ENCODE results near the gene CCDC30. TPM values are rescaled to one million over a fixed set of nuclear protein-coding genes. Genes with fewer than 3 reads are reported as not detected.
A peak's percentile ranks its signal among the peaks of the same experiment; 100 is the strongest.

The CCDC30 gene
- total and polyA plus RNA-seq, 10 of the 15 experiments (the other 5 are each of a cell fraction or from before 2014, with no cell fraction given) = 0.46 to 1.8 (median 1.0) TPM

DNA sequence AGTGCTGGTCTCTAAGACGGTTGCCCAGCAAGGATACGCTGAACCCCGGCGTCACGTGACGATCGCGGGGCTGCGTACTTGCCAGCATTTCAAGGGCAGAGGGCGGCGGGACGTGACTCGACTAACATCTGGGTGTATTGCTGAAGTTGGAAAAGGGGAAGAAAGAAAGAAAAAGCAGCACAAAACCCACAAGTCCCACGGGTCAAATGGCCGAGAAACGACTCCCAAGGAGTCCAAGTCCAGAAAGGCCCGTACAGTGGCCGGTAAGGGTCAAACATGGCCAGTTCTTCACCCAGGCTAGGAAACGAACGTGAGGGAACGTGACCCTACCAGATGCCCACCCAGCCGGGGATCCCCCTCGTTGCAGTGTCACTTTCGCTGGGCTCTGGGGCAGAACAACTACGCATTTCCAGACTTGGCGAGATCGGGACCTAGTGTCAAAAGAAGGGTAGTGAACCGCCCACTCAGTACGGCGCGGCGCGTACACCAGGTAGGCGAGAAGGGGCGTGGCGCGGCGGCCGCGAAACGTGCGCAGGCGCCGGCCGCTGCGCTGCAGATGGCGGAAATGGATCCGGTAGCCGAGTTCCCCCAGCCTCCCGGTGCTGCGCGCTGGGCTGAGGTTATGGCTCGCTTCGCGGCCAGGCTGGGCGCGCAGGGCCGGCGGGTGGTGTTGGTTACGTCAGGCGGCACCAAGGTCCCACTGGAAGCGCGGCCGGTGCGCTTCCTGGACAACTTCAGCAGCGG is 6.9 kb upstream of the CCDC30 start, which contains the start of the genes PPCS and ZMYND12:
PPCS (plus strand) TSS at position 534 of the 744 bp plus-strand sequence; CDS start at position 557, 23 bp downstream.
ZMYND12 (minus strand) TSS at position 13 of the 744 bp plus-strand sequence. CDS start 25 bp downstream, outside the sequence.
- H3K27me3 ChIP-seq (replicated peaks in 1 of 2; ENCODE audit: control insufficient read depth in 2 of 2, insufficient read depth in 2 of 2, low read length in 1 of 2) = no peaks in the 10 kb centered on the region
- FAIRE-seq (peak; percentile 93), ATAC-seq (peak; percentile 95), DNase-seq (ENCODE audit: low read depth, low spot score) (peak; percentile 83)
- H3K4me1 ChIP-seq (ENCODE audit: control insufficient read depth, insufficient read depth, low read length) = peaks cover 5% of the 10 kb centered on the region
- in situ Hi-C loops (cut with MboI) = no loop called here
- ChIA-PET CTCF (no interaction called here), SMC1A (ENCODE audit: uncharacterized antibody, unreplicated experiment) (interaction anchor here (1.1 kb wide), 1 partner anchor 10 kb away, joined by 4 read pairs; no protein-coding TSS in a partner anchor), RAD21 (ENCODE audit: unreplicated experiment) (interaction anchor here (1.2 kb wide), 1 partner anchor 13 kb away, joined by 4 read pairs; no protein-coding TSS in a partner anchor), POLR2A (interaction anchor here (1.0 kb wide), 2 partner anchors 311 to 316 kb away, joined by 3 to 4 read pairs; partner anchors contain the start of genes C1orf50 and P3H1)
- H3K9ac ChIP-seq (ENCODE audit: control insufficient read depth, insufficient read depth, low read length) = peak within 1 kb of the TSS; percentile 86
- peaks cover 22% of the 10 kb centered on the region for H3K79me2 ChIP-seq (ENCODE audit: control insufficient read depth, insufficient read depth, low read length)
- intact Hi-C loops (cut with micrococcal nuclease; ENCODE audit: unreplicated experiment) = loop anchor here (5.0 kb wide), 1 partner anchor 114 kb away; no protein-coding TSS in a partner anchor
- peak within 1 kb of the TSS; percentile 82 for H3K27ac ChIP-seq (ENCODE audit: control insufficient read depth, insufficient read depth)
- no peaks in the 10 kb centered on the region for H3K9me3 ChIP-seq (replicated peaks; ENCODE audit: control insufficient read depth, insufficient read depth, low read length)
- TSS peak; percentile 92 for BruUV-seq (replicated peaks)
- H3K36me3 ChIP-seq (ENCODE audit: control insufficient read depth in 2 of 2, insufficient read depth in 2 of 2, low read length in 1 of 2) = peaks cover 0 to 8% of the 10 kb centered on the region in 2 experiments; a peak in 1 of 4 replicates
- H3K4me2 ChIP-seq (ENCODE audit: control insufficient read depth, insufficient read depth) = peak within 1 kb of the TSS; percentile 93
- H2AFZ ChIP-seq (ENCODE audit: control insufficient read depth, low read depth, low read length) = peak within 1 kb of the TSS; percentile 99
- no peaks in the 10 kb centered on the region for H4K20me1 ChIP-seq (ENCODE audit: control insufficient read depth, insufficient read depth)
- peak within 1 kb of the TSS; percentile 92 for H3K4me3 ChIP-seq
- WGBS (ENCODE audit: insufficient coverage, insufficient replicate concordance, low lambda C conversion rate, missing lambda C conversion rate) = under 1% methylated on average over 58 of the region's 66 CpGs
- TF ChIP-seq CHD1 (IDR thresholded peaks at IDR 0.05; ENCODE audit: low read depth, low read length) (0 out of 2 replicates have a peak, but pooled peaks have one; percentile 70), ZNF207 (IDR thresholded peaks at IDR 0.05; ENCODE audit: borderline replicate concordance) (peak; percentile 63; the same call in 1 of the 2 replicates), ZBED1 (IDR thresholded peaks at IDR 0.05; ENCODE audit: borderline replicate concordance) (no peak; the same call in 1 of the 2 replicates), MEF2A (IDR thresholded peaks at IDR 0.05; ENCODE audit: insufficient read depth, low read depth, low read length) (peak; percentile 33; the same call in 1 of the 2 replicates), SREBF1 (IDR thresholded peaks at IDR 0.05; ENCODE audit: low read length) (no peak), ZSCAN29 (IDR thresholded peaks at IDR 0.05) (no peak), PML (IDR thresholded peaks at IDR 0.05; ENCODE audit: low read length) (no peak; the same call in none of the 2 replicates), PKNOX1 (IDR thresholded peaks at IDR 0.05) (peak; percentile 41; the same call in 1 of the 2 replicates), BCL11A (IDR thresholded peaks at IDR 0.05; ENCODE audit: low read depth, low read length) (0 out of 2 replicates have a peak, but pooled peaks have one; percentile 9), SKIL (IDR thresholded peaks at IDR 0.05; ENCODE audit: low read depth, poor library complexity, severe bottlenecking) (peak; percentile 67), MXI1 (IDR thresholded peaks at IDR 0.05; ENCODE audit: low read depth, low read length) (peak; percentile 69; the same call in 1 of the 2 replicates), SMAD5 (IDR thresholded peaks at IDR 0.05; ENCODE audit: low read depth) (peak; percentile 85; the same call in 1 of the 2 replicates), SRF (IDR thresholded peaks at IDR 0.05; ENCODE audit: low read depth in 2 of 2, low read length in 2 of 2) (peak in 1 of 2 experiments; percentile 45; a peak in 1 of 4 replicates), ATF7 (IDR thresholded peaks at IDR 0.05; ENCODE audit: low read depth) (peak; percentile 65), POLR2A (IDR thresholded peaks at IDR 0.05; ENCODE audit: low read depth, low read length) (peak; percentile 91), CBX5 (IDR thresholded peaks at IDR 0.05; ENCODE audit: low read depth) (no peak), TCF12 (IDR thresholded peaks at IDR 0.05; ENCODE audit: low read depth, low read length) (0 out of 2 replicates have a peak, but pooled peaks have one; percentile 23)
- TF ChIP-seq, protein P1, sequence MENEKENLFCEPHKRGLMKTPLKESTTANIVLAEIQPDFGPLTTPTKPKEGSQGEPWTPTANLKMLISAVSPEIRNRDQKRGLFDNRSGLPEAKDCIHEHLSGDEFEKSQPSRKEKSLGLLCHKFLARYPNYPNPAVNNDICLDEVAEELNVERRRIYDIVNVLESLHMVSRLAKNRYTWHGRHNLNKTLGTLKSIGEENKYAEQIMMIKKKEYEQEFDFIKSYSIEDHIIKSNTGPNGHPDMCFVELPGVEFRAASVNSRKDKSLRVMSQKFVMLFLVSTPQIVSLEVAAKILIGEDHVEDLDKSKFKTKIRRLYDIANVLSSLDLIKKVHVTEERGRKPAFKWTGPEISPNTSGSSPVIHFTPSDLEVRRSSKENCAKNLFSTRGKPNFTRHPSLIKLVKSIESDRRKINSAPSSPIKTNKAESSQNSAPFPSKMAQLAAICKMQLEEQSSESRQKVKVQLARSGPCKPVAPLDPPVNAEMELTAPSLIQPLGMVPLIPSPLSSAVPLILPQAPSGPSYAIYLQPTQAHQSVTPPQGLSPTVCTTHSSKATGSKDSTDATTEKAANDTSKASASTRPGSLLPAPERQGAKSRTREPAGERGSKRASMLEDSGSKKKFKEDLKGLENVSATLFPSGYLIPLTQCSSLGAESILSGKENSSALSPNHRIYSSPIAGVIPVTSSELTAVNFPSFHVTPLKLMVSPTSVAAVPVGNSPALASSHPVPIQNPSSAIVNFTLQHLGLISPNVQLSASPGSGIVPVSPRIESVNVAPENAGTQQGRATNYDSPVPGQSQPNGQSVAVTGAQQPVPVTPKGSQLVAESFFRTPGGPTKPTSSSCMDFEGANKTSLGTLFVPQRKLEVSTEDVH (IDR thresholded peaks at IDR 0.05; ENCODE audit: low read depth, partially characterized antibody) = no peak

Data from GM12878 (cell line).